HepG2 (cell line): ENCODE results near the gene NSL1.

ENCODE experiments used
- EP300 ChIP-seq, 3 experiments: sonication (generic) in 1 of 3; formaldehyde crosslinking in 1 of 3; IDR thresholded peaks; 2 replicates each; pipeline versions ENCODE4 v1.5.1 to v1.6.1; 2011 to 2020; ENCODE audit warnings: low read depth in 2 of 3, low read length in 2 of 3, borderline replicate concordance in 1 of 3, improper control_type of control experiment in 1 of 3, mild to moderate bottlenecking in 1 of 3, missing genetic modification reagents in 1 of 3, moderate library complexity in 1 of 3
- JDP2 ChIP-seq: sonication (generic); formaldehyde crosslinking; IDR thresholded peaks from 2 replicates; pipeline ENCODE4 v1.8.1; 2022; ENCODE audit warnings: missing genetic modification reagents, borderline replicate concordance
- KDM1A ChIP-seq: IDR thresholded peaks from 2 replicates; pipeline ENCODE4 v1.6.1; 2016; ENCODE audit warnings: missing compliant biosample characterization
- MAFK ChIP-seq, 2 experiments: IDR thresholded peaks in 1 of 2; conservative IDR thresholded peaks in 1 of 2; 2 replicates each; pipeline ENCODE4 v1.6.1; 2011; ENCODE audit warnings: improper control_type of control experiment in 2 of 2, low read length in 2 of 2
- REST ChIP-seq, 2 experiments: IDR thresholded peaks; 2 replicates each; pipeline ENCODE4 v1.6.1; 2011 to 2012; ENCODE audit warnings: low read length in 2 of 2, borderline replicate concordance in 1 of 2, low read depth in 1 of 2, mild to moderate bottlenecking in 1 of 2, moderate library complexity in 1 of 2
- RXRA ChIP-seq: sonication (generic); formaldehyde crosslinking; IDR thresholded peaks from 2 replicates; pipeline ENCODE4 v1.5.1; 2020; ENCODE audit warnings: missing genetic modification reagents
- SOX13 ChIP-seq, 3 experiments: fragments of 450-650 bp in 1 of 3; sonication (generic) in 1 of 3; formaldehyde crosslinking in 1 of 3; IDR thresholded peaks in 2 of 3; conservative IDR thresholded peaks in 1 of 3; 2 replicates each; pipeline versions ENCODE4 v1.5.0 to v1.6.1; 2016 to 2020; ENCODE audit warnings: antibody characterized with exemption in 1 of 3, mild to moderate bottlenecking in 1 of 3, missing compliant biosample characterization in 1 of 3, missing genetic modification reagents in 1 of 3, moderate library complexity in 1 of 3
- SRSF1 ChIP-seq: fragments of 200-400 bp; formaldehyde crosslinking; optimal IDR thresholded peaks from 2 replicates; pipeline ENCODE3; 2017; ENCODE audit warnings: mild to moderate bottlenecking, low read depth, low read length, moderate library complexity
- ZBTB33 ChIP-seq: sonication (generic); formaldehyde crosslinking; IDR thresholded peaks from 2 replicates; pipeline ENCODE4 v1.4.0; 2020; ENCODE audit warnings: missing genetic modification reagents
- TF ChIP-seq, protein P1 (sequence below): sonication (generic); formaldehyde crosslinking; IDR thresholded peaks from 2 replicates; pipeline ENCODE4 v1.5.1; 2020; ENCODE audit warnings: mild to moderate bottlenecking, missing genetic modification reagents
- TF ChIP-seq, protein P2 (sequence below): sonication (generic); formaldehyde crosslinking; IDR thresholded peaks from 2 replicates; pipeline ENCODE4 v1.5.0; 2020; ENCODE audit warnings: mild to moderate bottlenecking, missing genetic modification reagents, moderate library complexity
- TF ChIP-seq, protein P3 (sequence below): sonication (generic); formaldehyde crosslinking; IDR thresholded peaks from 2 replicates; pipeline ENCODE4 v1.4.0; 2020; ENCODE audit warnings: low read depth, missing genetic modification reagents

DNA sequence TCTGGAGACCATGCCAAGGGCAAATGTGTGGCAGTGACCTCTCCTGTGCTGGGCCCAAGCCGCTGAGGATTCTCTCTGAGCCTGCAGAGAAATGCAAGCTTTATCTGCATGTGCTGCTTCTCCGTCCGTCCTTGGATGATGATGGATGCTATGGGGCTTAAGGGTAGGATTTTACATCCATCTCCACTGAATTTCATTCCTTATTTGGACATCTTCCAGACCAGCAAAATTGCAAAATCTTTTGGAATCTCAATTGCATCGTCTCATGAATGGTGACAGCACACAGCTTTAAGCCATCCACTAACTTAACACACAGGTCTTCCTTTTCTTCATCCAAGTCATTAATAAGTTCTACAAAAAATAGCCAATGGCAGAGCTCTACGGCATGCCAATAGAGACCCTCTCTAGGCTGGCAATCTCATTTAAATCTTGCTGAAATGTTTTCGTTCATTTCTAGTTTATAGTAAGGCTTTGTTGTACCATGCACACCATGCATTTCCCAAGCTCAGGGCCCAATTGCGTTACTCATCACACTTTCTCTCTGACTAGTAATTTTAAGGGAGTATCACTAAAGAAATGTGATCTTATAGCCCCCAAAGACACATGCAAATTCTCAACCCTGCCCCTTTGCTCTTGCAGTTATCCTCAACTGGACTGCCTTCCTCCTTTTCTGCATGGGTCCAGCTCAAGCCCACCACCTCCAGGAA, 103.1 kb downstream of the NSL1 start:
- TF ChIP-seq, protein P1, sequence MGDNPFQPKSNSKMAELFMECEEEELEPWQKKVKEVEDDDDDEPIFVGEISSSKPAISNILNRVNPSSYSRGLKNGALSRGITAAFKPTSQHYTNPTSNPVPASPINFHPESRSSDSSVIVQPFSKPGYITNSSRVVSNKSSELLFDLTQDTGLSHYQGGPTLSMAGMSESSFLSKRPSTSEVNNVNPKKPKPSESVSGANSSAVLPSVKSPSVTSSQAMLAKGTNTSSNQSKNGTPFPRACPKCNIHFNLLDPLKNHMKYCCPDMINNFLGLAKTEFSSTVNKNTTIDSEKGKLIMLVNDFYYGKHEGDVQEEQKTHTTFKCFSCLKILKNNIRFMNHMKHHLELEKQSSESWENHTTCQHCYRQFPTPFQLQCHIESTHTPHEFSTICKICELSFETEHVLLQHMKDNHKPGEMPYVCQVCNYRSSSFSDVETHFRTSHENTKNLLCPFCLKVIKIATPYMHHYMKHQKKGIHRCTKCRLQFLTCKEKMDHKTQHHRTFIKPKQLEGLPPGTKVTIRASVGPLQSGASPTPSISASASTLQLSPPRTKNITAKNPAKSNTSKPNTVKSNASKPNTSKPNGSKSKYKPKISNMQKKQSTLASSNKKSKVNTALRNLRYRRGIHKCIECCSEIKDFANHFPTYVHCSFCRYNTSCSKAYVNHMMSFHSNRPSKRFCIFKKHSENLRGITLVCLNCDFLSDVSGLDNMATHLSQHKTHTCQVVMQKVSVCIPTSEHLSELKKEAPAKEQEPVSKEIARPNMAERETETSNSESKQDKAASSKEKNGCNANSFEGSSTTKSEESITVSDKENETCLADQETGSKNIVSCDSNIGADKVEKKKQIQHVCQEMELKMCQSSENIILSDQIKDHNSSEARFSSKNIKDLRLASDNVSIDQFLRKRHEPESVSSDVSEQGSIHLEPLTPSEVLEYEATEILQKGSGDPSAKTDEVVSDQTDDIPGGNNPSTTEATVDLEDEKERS (CRISPR knock-in tag), result no peak
- TF ChIP-seq, protein P2, sequence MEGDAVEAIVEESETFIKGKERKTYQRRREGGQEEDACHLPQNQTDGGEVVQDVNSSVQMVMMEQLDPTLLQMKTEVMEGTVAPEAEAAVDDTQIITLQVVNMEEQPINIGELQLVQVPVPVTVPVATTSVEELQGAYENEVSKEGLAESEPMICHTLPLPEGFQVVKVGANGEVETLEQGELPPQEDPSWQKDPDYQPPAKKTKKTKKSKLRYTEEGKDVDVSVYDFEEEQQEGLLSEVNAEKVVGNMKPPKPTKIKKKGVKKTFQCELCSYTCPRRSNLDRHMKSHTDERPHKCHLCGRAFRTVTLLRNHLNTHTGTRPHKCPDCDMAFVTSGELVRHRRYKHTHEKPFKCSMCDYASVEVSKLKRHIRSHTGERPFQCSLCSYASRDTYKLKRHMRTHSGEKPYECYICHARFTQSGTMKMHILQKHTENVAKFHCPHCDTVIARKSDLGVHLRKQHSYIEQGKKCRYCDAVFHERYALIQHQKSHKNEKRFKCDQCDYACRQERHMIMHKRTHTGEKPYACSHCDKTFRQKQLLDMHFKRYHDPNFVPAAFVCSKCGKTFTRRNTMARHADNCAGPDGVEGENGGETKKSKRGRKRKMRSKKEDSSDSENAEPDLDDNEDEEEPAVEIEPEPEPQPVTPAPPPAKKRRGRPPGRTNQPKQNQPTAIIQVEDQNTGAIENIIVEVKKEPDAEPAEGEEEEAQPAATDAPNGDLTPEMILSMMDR, result no peak
- TF ChIP-seq SOX13 (IDR thresholded peaks at IDR 0.05) (no peak), SOX13 (CRISPR knock-in tag; conservative IDR thresholded peaks at IDR 0.05 in 1 of 2, IDR thresholded peaks at IDR 0.05 in 1 of 2) (no peak), REST (IDR thresholded peaks at IDR 0.05; ENCODE audit: borderline replicate concordance in 1 of 2, low read depth in 1 of 2, low read length in 2 of 2) (no peak), EP300 (IDR thresholded peaks at IDR 0.05; ENCODE audit: low read depth in 2 of 2, low read length in 2 of 2) (no peak), EP300 (CRISPR knock-in tag; IDR thresholded peaks at IDR 0.05; ENCODE audit: borderline replicate concordance) (no peak), KDM1A (CRISPR knock-in tag) (no peak), MAFK (conservative IDR thresholded peaks at IDR 0.05 in 1 of 2, IDR thresholded peaks at IDR 0.05 in 1 of 2; ENCODE audit: low read length in 2 of 2) (no peak), RXRA (CRISPR knock-in tag) (no peak), SRSF1 (no peak), ZBTB33 (CRISPR knock-in tag) (no peak), JDP2 (CRISPR knock-in tag) (no peak)
- TF ChIP-seq, protein P3, sequence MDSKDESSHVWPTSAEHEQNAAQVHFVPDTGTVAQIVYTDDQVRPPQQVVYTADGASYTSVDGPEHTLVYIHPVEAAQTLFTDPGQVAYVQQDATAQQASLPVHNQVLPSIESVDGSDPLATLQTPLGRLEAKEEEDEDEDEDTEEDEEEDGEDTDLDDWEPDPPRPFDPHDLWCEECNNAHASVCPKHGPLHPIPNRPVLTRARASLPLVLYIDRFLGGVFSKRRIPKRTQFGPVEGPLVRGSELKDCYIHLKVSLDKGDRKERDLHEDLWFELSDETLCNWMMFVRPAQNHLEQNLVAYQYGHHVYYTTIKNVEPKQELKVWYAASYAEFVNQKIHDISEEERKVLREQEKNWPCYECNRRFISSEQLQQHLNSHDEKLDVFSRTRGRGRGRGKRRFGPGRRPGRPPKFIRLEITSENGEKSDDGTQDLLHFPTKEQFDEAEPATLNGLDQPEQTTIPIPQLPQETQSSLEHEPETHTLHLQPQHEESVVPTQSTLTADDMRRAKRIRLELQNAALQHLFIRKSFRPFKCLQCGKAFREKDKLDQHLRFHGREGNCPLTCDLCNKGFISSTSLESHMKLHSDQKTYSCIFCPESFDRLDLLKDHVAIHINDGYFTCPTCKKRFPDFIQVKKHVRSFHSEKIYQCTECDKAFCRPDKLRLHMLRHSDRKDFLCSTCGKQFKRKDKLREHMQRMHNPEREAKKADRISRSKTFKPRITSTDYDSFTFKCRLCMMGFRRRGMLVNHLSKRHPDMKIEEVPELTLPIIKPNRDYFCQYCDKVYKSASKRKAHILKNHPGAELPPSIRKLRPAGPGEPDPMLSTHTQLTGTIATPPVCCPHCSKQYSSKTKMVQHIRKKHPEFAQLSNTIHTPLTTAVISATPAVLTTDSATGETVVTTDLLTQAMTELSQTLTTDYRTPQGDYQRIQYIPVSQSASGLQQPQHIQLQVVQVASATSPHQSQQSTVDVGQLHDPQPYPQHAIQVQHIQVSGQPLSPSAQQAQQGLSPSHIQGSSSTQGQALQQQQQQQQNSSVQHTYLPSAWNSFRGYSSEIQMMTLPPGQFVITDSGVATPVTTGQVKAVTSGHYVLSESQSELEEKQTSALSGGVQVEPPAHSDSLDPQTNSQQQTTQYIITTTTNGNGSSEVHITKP (CRISPR knock-in tag), result no peak
